Endothelial cell (in vitro differentiated cells): ENCODE data around the gene SLIRP. TPM values are rescaled to one million over a fixed set of nuclear protein-coding genes. Genes with fewer than 3 reads are reported as not detected.

Experiments used
- DNase-seq: peaks from one replicate; pipeline ENCODE4 v3.0.0; 2021; ENCODE audit warnings: low spot score
- H3K27ac Mint-ChIP-seq: one replicate; pipeline ENCODE4 v1.8.0; 2021; ENCODE audit warnings: mixed read lengths, inconsistent platforms; ENCODE audit not compliant: unreplicated experiment
- H3K27me3 Mint-ChIP-seq: one replicate; pipeline ENCODE4 v1.8.0; 2021; ENCODE audit warnings: mild to moderate bottlenecking, moderate library complexity, mixed read lengths, inconsistent platforms; ENCODE audit not compliant: unreplicated experiment
- H3K36me3 Mint-ChIP-seq: one replicate; pipeline ENCODE4 v1.8.0; 2021; ENCODE audit warnings: mild to moderate bottlenecking, low read depth, mixed read lengths, inconsistent platforms; ENCODE audit not compliant: unreplicated experiment
- H3K4me1 Mint-ChIP-seq: one replicate; pipeline ENCODE4 v1.8.0; 2021; ENCODE audit warnings: mild to moderate bottlenecking, mixed read lengths, inconsistent platforms; ENCODE audit not compliant: unreplicated experiment
- H3K4me3 Mint-ChIP-seq: one replicate; pipeline ENCODE4 v1.8.0; 2021; ENCODE audit warnings: mild to moderate bottlenecking, mixed read lengths, inconsistent platforms; ENCODE audit not compliant: unreplicated experiment
- H3K9me3 Mint-ChIP-seq: one replicate; pipeline ENCODE4 v1.8.0; 2021; ENCODE audit warnings: mixed read lengths, inconsistent platforms; ENCODE audit not compliant: unreplicated experiment
- CTCF ChIP-seq: fragments of 200-600 bp; sonication (generic); IDR thresholded peaks from one replicate; pipeline ENCODE4 v1.5.0; 2021; ENCODE audit warnings: antibody characterized with exemption; ENCODE audit not compliant: unreplicated experiment
- total RNA-seq: library from RNA; stranded (reverse); fragmentation: NEBNext Ultra II Directional; extraction: Animal tissue kit (Norgen Biotek cat#: 25700); gene quantifications from one replicate; pipeline ENCODE4 v1.2.1, GENCODE V29; 2021; ENCODE audit not compliant: unreplicated experiment

The SLIRP gene
- total RNA-seq, 1 donor from 2014 or later: 94.7 TPM

GRCh38 chr14:77763978-77764377, 56.1 kb downstream of the SLIRP start:
- Mint-ChIP-seq H3K4me1 (peaks cover 6% of the 10 kb centered on the region), H3K9me3 (no peaks in the 10 kb centered on the region), H3K27ac (no peak overlapping the region), H3K4me3 (no peak overlapping the region), H3K36me3 (peaks cover 6% of the 10 kb centered on the region), H3K27me3 (peaks cover 7% of the 10 kb centered on the region)
- DNase-seq: no peak
- no peak for TF ChIP-seq CTCF

Other genes with a start within 250 kb of the SLIRP start
- 0.21 TPM for gene ISM2, start 209.3 kb upstream of the SLIRP start, total RNA-seq
- 63.6 TPM for gene SPTLC2, start 91.5 kb upstream of the SLIRP start, total RNA-seq
- gene ALKBH1, start 80 bp upstream of the SLIRP start, total RNA-seq: 10.8 TPM
- gene SNW1, start 53.1 kb downstream of the SLIRP start, total RNA-seq: 71.2 TPM
- 6.2 TPM for gene ADCK1, start 92.0 kb downstream of the SLIRP start, total RNA-seq